Measurements from ENCODE around the gene ZMYND15. TPM values are rescaled to one million over a fixed set of nuclear protein-coding genes. Genes with fewer than 3 reads are reported as not detected.

The ZMYND15 gene
- polyA plus RNA-seq, 1 donor (not counting 4 experiments of a cell fraction or from before 2014, with no cell fraction given), result 0.25 TPM

DNA sequence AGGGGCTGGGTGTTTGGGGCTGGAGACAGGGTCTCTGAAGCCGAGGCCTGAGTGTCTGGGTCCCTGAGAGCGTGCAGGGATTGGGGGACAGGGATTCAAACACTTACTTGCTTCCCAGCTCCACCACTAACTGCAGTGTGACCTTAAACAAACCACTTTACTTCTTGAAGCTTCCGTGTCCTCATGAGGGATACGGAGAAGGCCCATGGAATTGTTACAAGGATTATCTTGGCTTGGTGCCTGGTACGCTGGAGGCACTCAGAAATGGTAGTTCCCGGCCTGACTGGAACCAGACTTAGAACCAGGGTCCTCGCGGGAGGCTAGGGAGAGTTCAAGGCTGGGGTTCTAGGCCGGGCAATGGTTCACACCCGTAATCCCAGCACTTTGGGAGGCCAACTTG, 3.0 kb downstream of the ZMYND15 start:
- dilution Hi-C loops (cut with MboI; ENCODE audit: extremely low pct_ligation_motif_present, low sequenced_read_pairs), result no loop called here

GRCh38 chr17:4743216-4743615, 3.6 kb downstream of the ZMYND15 start:
- Histone ChIP-seq H4K20me1 (ENCODE audit: control insufficient read depth, extremely low read depth, insufficient read depth, low read length) (no peaks in the 10 kb centered on the region), H3K4me3 (ENCODE audit: control insufficient read depth in 2 of 3, extremely low read depth in 1 of 3, insufficient read depth in 2 of 3, low read depth in 1 of 3, low read length in 3 of 3) (no peak overlapping the region), H3K9ac (ENCODE audit: control insufficient read depth, extremely low read depth, insufficient read depth, low read length) (no peak overlapping the region), H3K9me1 (ENCODE audit: control insufficient read depth, extremely low read depth, insufficient read depth, low read length) (peaks cover 2% of the 10 kb centered on the region), H3K4me2 (ENCODE audit: control insufficient read depth, extremely low read depth, insufficient read depth, low read depth, low read length) (no peak overlapping the region), H3K27me3 (ENCODE audit: control insufficient read depth, extremely low read depth, insufficient read depth, low read length) (peaks cover 20% of the 10 kb centered on the region), H3K4me1 (ENCODE audit: control insufficient read depth, extremely low read depth, insufficient read depth, low read length) (peaks cover 11% of the 10 kb centered on the region), H3K79me2 (ENCODE audit: control insufficient read depth, insufficient read depth, low read length) (no peaks in the 10 kb centered on the region), H3K9me3 (ENCODE audit: control insufficient read depth, low read depth, low read length) (no peaks in the 10 kb centered on the region), H3K27ac (ENCODE audit: control insufficient read depth, insufficient read depth, low read length) (no peak overlapping the region), H3K36me3 (ENCODE audit: control insufficient read depth in 2 of 2, extremely low read depth in 1 of 2, insufficient read depth in 2 of 2, low read length in 2 of 2) (no peaks in the 10 kb centered on the region), H2AFZ (ENCODE audit: control insufficient read depth, low read length) (no peak overlapping the region)
- TF ChIP-seq CTCF (optimal IDR thresholded peaks at IDR 0.05 in 1 of 3, IDR thresholded peaks at IDR 0.05 in 1 of 3, conservative IDR thresholded peaks at IDR 0.05 in 1 of 3; ENCODE audit: extremely low read depth in 1 of 3, insufficient read depth in 2 of 3, low read length in 3 of 3) (no peak), EZH2 (IDR thresholded peaks at IDR 0.05; ENCODE audit: low read length) (no peak)
- dilution Hi-C loops (cut with MboI; ENCODE audit: extremely low pct_ligation_motif_present, low sequenced_read_pairs), result no loop called here
- no peak for DNase-seq (ENCODE audit: low read depth, low spot score)
- FAIRE-seq, result no peak

More for the DNA sequence above, 3.0 kb downstream of the ZMYND15 start:
- no peak overlapping the region for H2AFZ ChIP-seq (ENCODE audit: control insufficient read depth, low read length)
- peaks cover 20% of the 10 kb centered on the region for H3K27me3 ChIP-seq (ENCODE audit: control insufficient read depth, extremely low read depth, insufficient read depth, low read length)
- H4K20me1 ChIP-seq (ENCODE audit: control insufficient read depth, extremely low read depth, insufficient read depth, low read length), result no peaks in the 10 kb centered on the region
- H3K9ac ChIP-seq (ENCODE audit: control insufficient read depth, extremely low read depth, insufficient read depth, low read length), result no peak overlapping the region
- DNase-seq (ENCODE audit: low read depth, low spot score) (no peak), FAIRE-seq (no peak)
- no peak overlapping the region for H3K4me3 ChIP-seq (ENCODE audit: control insufficient read depth in 2 of 3, extremely low read depth in 1 of 3, insufficient read depth in 2 of 3, low read depth in 1 of 3, low read length in 3 of 3)
- H3K4me2 ChIP-seq (ENCODE audit: control insufficient read depth, extremely low read depth, insufficient read depth, low read depth, low read length), result no peak overlapping the region
- H3K27ac ChIP-seq (ENCODE audit: control insufficient read depth, insufficient read depth, low read length), result no peak overlapping the region
- peaks cover 14% of the 10 kb centered on the region for H3K4me1 ChIP-seq (ENCODE audit: control insufficient read depth, extremely low read depth, insufficient read depth, low read length)
- H3K79me2 ChIP-seq (ENCODE audit: control insufficient read depth, insufficient read depth, low read length), result no peaks in the 10 kb centered on the region
- H3K9me1 ChIP-seq (ENCODE audit: control insufficient read depth, extremely low read depth, insufficient read depth, low read length), result peaks cover 2% of the 10 kb centered on the region
- TF ChIP-seq EZH2 (IDR thresholded peaks at IDR 0.05; ENCODE audit: low read length) (no peak), CTCF (optimal IDR thresholded peaks at IDR 0.05 in 1 of 3, IDR thresholded peaks at IDR 0.05 in 1 of 3, conservative IDR thresholded peaks at IDR 0.05 in 1 of 3; ENCODE audit: extremely low read depth in 1 of 3, insufficient read depth in 2 of 3, low read length in 3 of 3) (no peak)
- no peaks in the 10 kb centered on the region for H3K9me3 ChIP-seq (ENCODE audit: control insufficient read depth, low read depth, low read length)
- H3K36me3 ChIP-seq (ENCODE audit: control insufficient read depth in 2 of 2, extremely low read depth in 1 of 2, insufficient read depth in 2 of 2, low read length in 2 of 2), result no peaks in the 10 kb centered on the region

All from keratinocyte (primary cell).